ENCODE measurements around the gene B4GALT1.

DNA sequence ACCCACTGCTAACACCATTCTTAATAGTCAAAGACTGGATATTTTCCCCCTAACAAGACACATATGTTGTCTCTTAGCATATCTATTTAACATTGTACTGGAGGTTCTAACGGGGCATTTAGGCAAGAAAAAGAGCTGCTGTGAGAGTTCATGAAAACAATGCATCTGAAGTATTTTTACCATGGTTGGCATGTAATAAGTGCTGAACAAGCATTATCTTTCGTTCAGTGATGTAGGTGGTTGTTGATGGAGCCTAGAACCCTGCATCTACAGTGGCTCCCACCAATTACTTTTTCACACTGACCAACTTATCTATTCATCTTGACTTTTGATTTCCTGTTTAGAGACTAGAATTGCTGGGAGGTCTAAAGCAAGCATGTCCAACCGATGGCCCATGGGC is 12.8 kb downstream of the B4GALT1 start:
- TF ChIP-seq, protein P1, sequence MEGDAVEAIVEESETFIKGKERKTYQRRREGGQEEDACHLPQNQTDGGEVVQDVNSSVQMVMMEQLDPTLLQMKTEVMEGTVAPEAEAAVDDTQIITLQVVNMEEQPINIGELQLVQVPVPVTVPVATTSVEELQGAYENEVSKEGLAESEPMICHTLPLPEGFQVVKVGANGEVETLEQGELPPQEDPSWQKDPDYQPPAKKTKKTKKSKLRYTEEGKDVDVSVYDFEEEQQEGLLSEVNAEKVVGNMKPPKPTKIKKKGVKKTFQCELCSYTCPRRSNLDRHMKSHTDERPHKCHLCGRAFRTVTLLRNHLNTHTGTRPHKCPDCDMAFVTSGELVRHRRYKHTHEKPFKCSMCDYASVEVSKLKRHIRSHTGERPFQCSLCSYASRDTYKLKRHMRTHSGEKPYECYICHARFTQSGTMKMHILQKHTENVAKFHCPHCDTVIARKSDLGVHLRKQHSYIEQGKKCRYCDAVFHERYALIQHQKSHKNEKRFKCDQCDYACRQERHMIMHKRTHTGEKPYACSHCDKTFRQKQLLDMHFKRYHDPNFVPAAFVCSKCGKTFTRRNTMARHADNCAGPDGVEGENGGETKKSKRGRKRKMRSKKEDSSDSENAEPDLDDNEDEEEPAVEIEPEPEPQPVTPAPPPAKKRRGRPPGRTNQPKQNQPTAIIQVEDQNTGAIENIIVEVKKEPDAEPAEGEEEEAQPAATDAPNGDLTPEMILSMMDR (IDR thresholded peaks at IDR 0.05): no peak
- TF ChIP-seq POLR2A (IDR thresholded peaks at IDR 0.05): no peak
